WTC11 (cell line): Measurements from ENCODE around the gene SNRPD2. TPM values are rescaled to one million over a fixed set of nuclear protein-coding genes. Genes with fewer than 3 reads are reported as not detected.

Source experiments
- ATAC-seq: fragments of 200-7000 bp; cut with Tn5 transposase; 2 replicates; pipeline ENCODE4 v1.10.0; 2021; ENCODE audit warnings: mild to moderate bottlenecking, moderate library complexity
- CTCF ChIA-PET: fragments of 300-600 bp; sonication (Branson Sonifier 250); formaldehyde crosslinking; loops from one replicate; lab custom pipeline; 2021; ENCODE audit warnings: antibody characterized with exemption; lab: Charles Lee
- POLR2A ChIA-PET: fragments of 350-600 bp; sonication (Branson Sonifier 250); formaldehyde crosslinking; loops from one replicate; lab custom pipeline; 2021; ENCODE audit warnings: antibody characterized with exemption; lab: Charles Lee
- DNase-seq: peaks from one replicate; pipeline ENCODE4 v3.0.0; 2021; ENCODE audit warnings: low spot score
- H3K27ac Mint-ChIP-seq: 2 replicates; pipeline ENCODE4 v1.8.0; 2021; ENCODE audit warnings: mixed read lengths
- H3K27me3 Mint-ChIP-seq: 2 replicates; pipeline ENCODE4 v1.8.0; 2021; ENCODE audit warnings: low read depth, mild to moderate bottlenecking, moderate library complexity, mixed read lengths
- H3K36me3 Mint-ChIP-seq: 2 replicates; pipeline ENCODE4 v1.8.0; 2021; ENCODE audit warnings: mixed read lengths
- H3K4me1 Mint-ChIP-seq: 2 replicates; pipeline ENCODE4 v1.8.0; 2022; ENCODE audit warnings: mixed read lengths
- H3K4me3 Mint-ChIP-seq: 2 replicates; pipeline ENCODE4 v1.8.0; 2021; ENCODE audit warnings: mild to moderate bottlenecking, moderate library complexity, mixed read lengths
- H3K9me3 Mint-ChIP-seq: 2 replicates; pipeline ENCODE4 v1.8.0; 2021; ENCODE audit warnings: mixed read lengths
- CREM ChIP-seq: sonication (generic); formaldehyde crosslinking; IDR thresholded peaks from 2 replicates; pipeline ENCODE4 v1.8.1; 2022; ENCODE audit warnings: mild to moderate bottlenecking, missing genetic modification reagents, moderate library complexity
- CTCF ChIP-seq: fragments of 200-600 bp; IDR thresholded peaks from 2 replicates; pipeline ENCODE4 v1.8.0; 2022; ENCODE audit warnings: antibody characterized with exemption
- FOXP1 ChIP-seq: sonication (generic); formaldehyde crosslinking; IDR thresholded peaks from 2 replicates; pipeline ENCODE4 v1.8.0; 2022; ENCODE audit warnings: missing genetic modification reagents, mild to moderate bottlenecking, moderate library complexity, borderline replicate concordance
- HMGXB4 ChIP-seq: sonication (generic); formaldehyde crosslinking; IDR thresholded peaks from 2 replicates; pipeline ENCODE4 v1.8.1; 2023; ENCODE audit warnings: mild to moderate bottlenecking, moderate library complexity, missing genetic modification reagents
- KAT7 ChIP-seq: sonication (generic); formaldehyde crosslinking; IDR thresholded peaks from 2 replicates; pipeline ENCODE4 v1.8.1; 2023; ENCODE audit warnings: missing genetic modification reagents, mild to moderate bottlenecking, borderline replicate concordance
- NFATC4 ChIP-seq: fragments of 250-450 bp; sonication (Bioruptor Pico); IDR thresholded peaks from 2 replicates; pipeline ENCODE4 v1.9.0; 2021; ENCODE audit warnings: mild to moderate bottlenecking
- PRRX2 ChIP-seq: fragments of 250-450 bp; sonication (Bioruptor Pico); IDR thresholded peaks from 2 replicates; pipeline ENCODE4 v1.8.0; 2021; ENCODE audit warnings: mild to moderate bottlenecking
- SMAD3 ChIP-seq: sonication (generic); formaldehyde crosslinking; IDR thresholded peaks from 2 replicates; pipeline ENCODE4 v1.8.0; 2022; ENCODE audit warnings: missing genetic modification reagents, mild to moderate bottlenecking, borderline replicate concordance
- SP1 ChIP-seq: sonication (generic); formaldehyde crosslinking; conservative IDR thresholded peaks from 2 replicates; pipeline ENCODE4 v1.8.1; 2022; ENCODE audit warnings: missing genetic modification reagents
- TEAD4 ChIP-seq: sonication (generic); formaldehyde crosslinking; IDR thresholded peaks from 2 replicates; pipeline ENCODE4 v1.8.0; 2022; ENCODE audit warnings: mild to moderate bottlenecking, missing genetic modification reagents
- TP53 ChIP-seq: sonication (generic); formaldehyde crosslinking; IDR thresholded peaks from 2 replicates; pipeline ENCODE4 v1.8.1; 2023; ENCODE audit warnings: mild to moderate bottlenecking, missing genetic modification reagents
- ZNF121 ChIP-seq: sonication (generic); formaldehyde crosslinking; IDR thresholded peaks from 2 replicates; pipeline ENCODE4 v1.8.0; 2023; ENCODE audit warnings: missing genetic modification reagents
- ZNF263 ChIP-seq: sonication (generic); formaldehyde crosslinking; IDR thresholded peaks from 2 replicates; pipeline ENCODE4 v1.8.1; 2022; ENCODE audit warnings: low read depth, mild to moderate bottlenecking, moderate library complexity, missing genetic modification reagents
- ZNF396 ChIP-seq: fragments of 250-450 bp; sonication (Bioruptor Pico); IDR thresholded peaks from 2 replicates; pipeline ENCODE4 v1.8.0; 2021; ENCODE audit warnings: mild to moderate bottlenecking, moderate library complexity, borderline replicate concordance
- ZNF512 ChIP-seq: sonication (generic); formaldehyde crosslinking; IDR thresholded peaks from 2 replicates; pipeline ENCODE4 v1.8.1; 2022; ENCODE audit warnings: missing genetic modification reagents, borderline replicate concordance
- total RNA-seq: library from RNA; stranded (reverse); gene quantifications from 3 replicates; pipeline ENCODE4 v1.2.3, GENCODE V29; 2021
- TF ChIP-seq, protein P1 (sequence below): sonication (generic); formaldehyde crosslinking; IDR thresholded peaks from 2 replicates; pipeline ENCODE4 v1.8.1; 2022; ENCODE audit warnings: mild to moderate bottlenecking, moderate library complexity, missing genetic modification reagents
- TF ChIP-seq, protein P2 (sequence below): sonication (generic); formaldehyde crosslinking; IDR thresholded peaks from 2 replicates; pipeline ENCODE4 v1.8.1; 2023; ENCODE audit warnings: mild to moderate bottlenecking, missing genetic modification reagents
- TF ChIP-seq, protein P3 (sequence below): sonication (generic); formaldehyde crosslinking; IDR thresholded peaks from 2 replicates; pipeline ENCODE4 v1.8.0; 2023; ENCODE audit warnings: missing genetic modification reagents

SNRPD2 gene
- total RNA-seq, 1 experiment from 2014 or later = 739 TPM

- TF ChIP-seq, protein P1, sequence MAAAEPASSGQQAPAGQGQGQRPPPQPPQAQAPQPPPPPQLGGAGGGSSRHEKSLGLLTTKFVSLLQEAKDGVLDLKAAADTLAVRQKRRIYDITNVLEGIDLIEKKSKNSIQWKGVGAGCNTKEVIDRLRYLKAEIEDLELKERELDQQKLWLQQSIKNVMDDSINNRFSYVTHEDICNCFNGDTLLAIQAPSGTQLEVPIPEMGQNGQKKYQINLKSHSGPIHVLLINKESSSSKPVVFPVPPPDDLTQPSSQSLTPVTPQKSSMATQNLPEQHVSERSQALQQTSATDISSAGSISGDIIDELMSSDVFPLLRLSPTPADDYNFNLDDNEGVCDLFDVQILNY (CRISPR knock-in tag) = peak; percentile 78
- TF ChIP-seq NFATC4 (CRISPR knock-in tag) (no peak), TP53 (no peak), SMAD3 (CRISPR knock-in tag) (peak; percentile 87; the same call in 1 of the 2 replicates), ZNF121 (CRISPR knock-in tag) (no peak), SP1 (no peak; the same call in 1 of the 2 replicates), HMGXB4 (peak; percentile 81), KAT7 (CRISPR knock-in tag) (no peak), ZNF263 (peak; percentile 74; the same call in 1 of the 2 replicates), PRRX2 (CRISPR knock-in tag) (0 out of 2 replicates have a peak, but pooled peaks have one; percentile 42), ZNF512 (CRISPR knock-in tag) (no peak), FOXP1 (CRISPR knock-in tag) (no peak), CTCF (no peak), CREM (CRISPR knock-in tag) (0 out of 2 replicates have a peak, but pooled peaks have one; percentile 26), TEAD4 (CRISPR knock-in tag) (no peak)
- TF ChIP-seq, protein P2, sequence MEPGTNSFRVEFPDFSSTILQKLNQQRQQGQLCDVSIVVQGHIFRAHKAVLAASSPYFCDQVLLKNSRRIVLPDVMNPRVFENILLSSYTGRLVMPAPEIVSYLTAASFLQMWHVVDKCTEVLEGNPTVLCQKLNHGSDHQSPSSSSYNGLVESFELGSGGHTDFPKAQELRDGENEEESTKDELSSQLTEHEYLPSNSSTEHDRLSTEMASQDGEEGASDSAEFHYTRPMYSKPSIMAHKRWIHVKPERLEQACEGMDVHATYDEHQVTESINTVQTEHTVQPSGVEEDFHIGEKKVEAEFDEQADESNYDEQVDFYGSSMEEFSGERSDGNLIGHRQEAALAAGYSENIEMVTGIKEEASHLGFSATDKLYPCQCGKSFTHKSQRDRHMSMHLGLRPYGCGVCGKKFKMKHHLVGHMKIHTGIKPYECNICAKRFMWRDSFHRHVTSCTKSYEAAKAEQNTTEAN (CRISPR knock-in tag) = no peak
These were observed 52.6 kb downstream of the SNRPD2 start, which contains the start of gene EML2 (continued) for GRCh38 chr19:45638930-45639729.

DNA sequence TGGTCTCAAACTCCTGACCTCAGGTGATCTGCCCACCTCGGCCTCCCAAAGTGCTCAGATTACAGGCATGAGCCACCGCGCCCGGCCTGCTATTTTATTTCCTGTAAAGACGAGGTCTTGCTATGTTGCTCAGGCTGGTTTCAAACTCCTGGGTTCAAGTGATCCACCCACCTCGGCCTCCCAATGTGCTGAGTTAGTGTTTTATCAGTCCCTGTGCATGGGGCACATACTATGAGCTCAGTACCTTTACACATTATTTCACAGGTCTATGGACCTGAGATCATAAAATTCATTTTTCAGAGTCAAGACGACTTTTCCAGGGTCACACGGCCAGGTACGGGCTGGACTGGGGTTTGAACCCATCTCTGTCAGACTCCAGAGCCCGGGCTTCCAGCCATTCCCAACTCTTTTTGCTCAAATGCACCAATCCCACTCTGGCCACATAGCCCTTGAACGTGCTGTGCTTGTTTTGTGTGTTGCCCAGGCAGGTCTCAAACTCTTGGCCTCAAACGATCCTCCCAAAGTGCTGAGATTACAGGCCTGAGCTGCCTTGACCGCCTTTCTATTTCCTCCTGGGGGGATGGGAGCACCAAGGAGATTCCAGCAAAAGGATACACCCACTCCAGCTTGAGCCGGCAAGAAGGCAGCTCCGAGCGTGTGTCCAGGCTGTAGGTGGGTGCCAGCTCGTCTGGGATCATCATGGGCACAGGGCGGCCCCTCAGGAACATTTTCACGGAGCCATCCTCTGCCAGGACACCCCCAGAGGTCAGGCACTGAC, 53.7 kb downstream of the SNRPD2 start:
- POLR2A ChIA-PET = interaction anchor here (0.7 to 1.5 kb wide), 4 partner anchors 12 to 131 kb away, joined by 3 to 8 read pairs (median 3); partner anchors contain the start of gene SIX5
- peak overlapping the region; percentile 76 for H3K4me3 Mint-ChIP-seq
- no peaks in the 10 kb centered on the region; the same call in 1 of the 2 replicates for H3K36me3 Mint-ChIP-seq
- H3K27ac Mint-ChIP-seq = peak overlapping the region; percentile 90
- CTCF ChIA-PET = interaction anchor here (1.2 to 2.9 kb wide), 8 partner anchors 21 to 80 kb away, joined by 3 to 13 read pairs (median 8); partner anchors contain the start of gene QPCTL
- no peaks in the 10 kb centered on the region; the same call in 1 of the 2 replicates for H3K27me3 Mint-ChIP-seq
- ATAC-seq = no peak
- H3K4me1 Mint-ChIP-seq = peaks cover 29% of the 10 kb centered on the region
- H3K9me3 Mint-ChIP-seq = no peaks in the 10 kb centered on the region
- TF ChIP-seq ZNF396 (no peak), ZNF263 (no peak)
- TF ChIP-seq, protein P3, sequence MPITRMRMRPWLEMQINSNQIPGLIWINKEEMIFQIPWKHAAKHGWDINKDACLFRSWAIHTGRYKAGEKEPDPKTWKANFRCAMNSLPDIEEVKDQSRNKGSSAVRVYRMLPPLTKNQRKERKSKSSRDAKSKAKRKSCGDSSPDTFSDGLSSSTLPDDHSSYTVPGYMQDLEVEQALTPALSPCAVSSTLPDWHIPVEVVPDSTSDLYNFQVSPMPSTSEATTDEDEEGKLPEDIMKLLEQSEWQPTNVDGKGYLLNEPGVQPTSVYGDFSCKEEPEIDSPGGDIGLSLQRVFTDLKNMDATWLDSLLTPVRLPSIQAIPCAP = no peak
- no peak for DNase-seq
